OCI-LY7 (cell line): Measurements from ENCODE around the gene NLGN1.

ENCODE experiments used
- EZH2phosphoT487 ChIP-seq: fragments of 200-600 bp; sonication (generic); IDR thresholded peaks from 2 replicates; pipeline ENCODE4 v1.6.1; 2018; ENCODE audit warnings: low read depth, borderline replicate concordance, mild to moderate bottlenecking, mixed run types, antibody characterized with exemption, low read length, moderate library complexity, mixed read lengths
- TF ChIP-seq, protein P1 (sequence below): fragments of 200-600 bp; sonication (generic); conservative IDR thresholded peaks from 2 replicates; pipeline ENCODE4 v1.5.1; 2014; ENCODE audit warnings: mild to moderate bottlenecking, antibody characterized with exemption, low read length, moderate library complexity, mixed read lengths

DNA sequence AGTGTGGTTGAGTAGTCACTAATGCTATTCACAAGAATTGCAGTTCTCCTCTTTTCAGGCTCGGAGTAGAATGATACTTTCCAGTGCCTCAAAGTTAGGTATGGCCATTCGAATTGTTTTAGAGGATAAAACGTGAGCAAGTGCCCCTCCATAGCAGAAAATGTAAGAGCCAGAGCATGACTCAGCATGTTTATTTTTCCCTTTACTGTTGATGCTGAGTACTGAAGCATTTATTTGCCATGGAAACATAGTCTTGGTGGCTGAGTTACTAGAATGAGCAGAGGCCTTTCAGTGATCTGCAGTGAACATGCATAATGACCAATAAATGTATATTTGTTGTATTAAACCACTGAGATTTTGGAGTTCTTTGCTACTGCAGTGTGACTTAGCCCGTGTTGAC, 540.6 kb downstream of the NLGN1 start:
- TF ChIP-seq, protein P1, sequence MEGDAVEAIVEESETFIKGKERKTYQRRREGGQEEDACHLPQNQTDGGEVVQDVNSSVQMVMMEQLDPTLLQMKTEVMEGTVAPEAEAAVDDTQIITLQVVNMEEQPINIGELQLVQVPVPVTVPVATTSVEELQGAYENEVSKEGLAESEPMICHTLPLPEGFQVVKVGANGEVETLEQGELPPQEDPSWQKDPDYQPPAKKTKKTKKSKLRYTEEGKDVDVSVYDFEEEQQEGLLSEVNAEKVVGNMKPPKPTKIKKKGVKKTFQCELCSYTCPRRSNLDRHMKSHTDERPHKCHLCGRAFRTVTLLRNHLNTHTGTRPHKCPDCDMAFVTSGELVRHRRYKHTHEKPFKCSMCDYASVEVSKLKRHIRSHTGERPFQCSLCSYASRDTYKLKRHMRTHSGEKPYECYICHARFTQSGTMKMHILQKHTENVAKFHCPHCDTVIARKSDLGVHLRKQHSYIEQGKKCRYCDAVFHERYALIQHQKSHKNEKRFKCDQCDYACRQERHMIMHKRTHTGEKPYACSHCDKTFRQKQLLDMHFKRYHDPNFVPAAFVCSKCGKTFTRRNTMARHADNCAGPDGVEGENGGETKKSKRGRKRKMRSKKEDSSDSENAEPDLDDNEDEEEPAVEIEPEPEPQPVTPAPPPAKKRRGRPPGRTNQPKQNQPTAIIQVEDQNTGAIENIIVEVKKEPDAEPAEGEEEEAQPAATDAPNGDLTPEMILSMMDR = no peak
- TF ChIP-seq EZH2phosphoT487 = no peak
